Gastroesophageal sphincter (tissue), 3 donors: ENCODE measurements around the gene TRIM54.

Experiments
- CTCF ChIP-seq, 4 experiments: fragments of 200-600 bp in 2 of 4; fragments of 450-650 bp in 2 of 4; sonication (generic) in 1 of 4; IDR thresholded peaks; one replicate each; pipeline ENCODE4 v1.5.1; 2017 to 2019; ENCODE audit warnings: antibody characterized with exemption in 4 of 4, mild to moderate bottlenecking in 2 of 4, moderate library complexity in 2 of 4
- POLR2A ChIP-seq, 2 donors: fragments of 450-650 bp; IDR thresholded peaks; one replicate each; pipeline ENCODE4 v1.6.1; 2017; ENCODE audit warnings: antibody characterized with exemption in 2 of 2, mild to moderate bottlenecking in 2 of 2, moderate library complexity in 1 of 2

DNA sequence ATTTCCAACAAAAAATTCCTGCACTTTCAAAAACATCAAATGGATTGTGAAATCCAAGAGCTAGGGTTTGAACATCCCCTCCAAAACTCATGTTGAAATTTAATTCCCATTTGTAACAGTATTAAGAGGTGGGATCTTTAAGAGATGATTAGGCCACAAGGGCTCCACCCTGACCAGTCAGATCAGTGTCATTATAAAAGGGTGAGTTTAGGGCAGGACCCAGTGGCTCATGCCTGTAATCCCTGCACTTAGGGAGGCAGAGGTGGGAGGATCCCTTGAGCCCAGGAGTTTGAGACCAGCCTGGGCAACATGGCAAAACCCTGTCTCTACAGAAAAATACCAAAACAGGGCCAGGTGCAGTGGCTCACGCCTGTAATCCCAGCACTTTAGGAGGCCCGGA, 65.4 kb downstream of the TRIM54 start:
- TF ChIP-seq CTCF (IDR thresholded peaks at IDR 0.05) (no peak), POLR2A (IDR thresholded peaks at IDR 0.05) (no peak)
